ENCODE results near the gene AOPEP. TPM values are rescaled to one million over a fixed set of nuclear protein-coding genes. Genes with fewer than 3 reads are reported as not detected.
A peak's percentile ranks its signal among the peaks of the same experiment; 100 is the strongest.

The AOPEP gene, protein sequence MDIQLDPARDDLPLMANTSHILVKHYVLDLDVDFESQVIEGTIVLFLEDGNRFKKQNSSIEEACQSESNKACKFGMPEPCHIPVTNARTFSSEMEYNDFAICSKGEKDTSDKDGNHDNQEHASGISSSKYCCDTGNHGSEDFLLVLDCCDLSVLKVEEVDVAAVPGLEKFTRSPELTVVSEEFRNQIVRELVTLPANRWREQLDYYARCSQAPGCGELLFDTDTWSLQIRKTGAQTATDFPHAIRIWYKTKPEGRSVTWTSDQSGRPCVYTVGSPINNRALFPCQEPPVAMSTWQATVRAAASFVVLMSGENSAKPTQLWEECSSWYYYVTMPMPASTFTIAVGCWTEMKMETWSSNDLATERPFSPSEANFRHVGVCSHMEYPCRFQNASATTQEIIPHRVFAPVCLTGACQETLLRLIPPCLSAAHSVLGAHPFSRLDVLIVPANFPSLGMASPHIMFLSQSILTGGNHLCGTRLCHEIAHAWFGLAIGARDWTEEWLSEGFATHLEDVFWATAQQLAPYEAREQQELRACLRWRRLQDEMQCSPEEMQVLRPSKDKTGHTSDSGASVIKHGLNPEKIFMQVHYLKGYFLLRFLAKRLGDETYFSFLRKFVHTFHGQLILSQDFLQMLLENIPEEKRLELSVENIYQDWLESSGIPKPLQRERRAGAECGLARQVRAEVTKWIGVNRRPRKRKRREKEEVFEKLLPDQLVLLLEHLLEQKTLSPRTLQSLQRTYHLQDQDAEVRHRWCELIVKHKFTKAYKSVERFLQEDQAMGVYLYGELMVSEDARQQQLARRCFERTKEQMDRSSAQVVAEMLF
- total RNA-seq, result 88.0 to 186 TPM (median 92.3 TPM) in 3 replicates
- long read RNA-seq, transcript C9orf3-213 (6 exons, 478 nt), result minor isoform, 14 of 152 reads
- long read RNA-seq, transcript C9orf3-214 (4 exons, 2,396 nt), result major isoform, 18 of 152 reads
- long read RNA-seq, transcript C9orf3-207 (6 exons, 873 nt), result minor isoform, 6 of 152 reads
- long read RNA-seq, partial matches to known transcripts, result 32 of 152 reads
- long read RNA-seq, other reads (novel, unspliced or antisense), result 80 of 152 reads

DNA sequence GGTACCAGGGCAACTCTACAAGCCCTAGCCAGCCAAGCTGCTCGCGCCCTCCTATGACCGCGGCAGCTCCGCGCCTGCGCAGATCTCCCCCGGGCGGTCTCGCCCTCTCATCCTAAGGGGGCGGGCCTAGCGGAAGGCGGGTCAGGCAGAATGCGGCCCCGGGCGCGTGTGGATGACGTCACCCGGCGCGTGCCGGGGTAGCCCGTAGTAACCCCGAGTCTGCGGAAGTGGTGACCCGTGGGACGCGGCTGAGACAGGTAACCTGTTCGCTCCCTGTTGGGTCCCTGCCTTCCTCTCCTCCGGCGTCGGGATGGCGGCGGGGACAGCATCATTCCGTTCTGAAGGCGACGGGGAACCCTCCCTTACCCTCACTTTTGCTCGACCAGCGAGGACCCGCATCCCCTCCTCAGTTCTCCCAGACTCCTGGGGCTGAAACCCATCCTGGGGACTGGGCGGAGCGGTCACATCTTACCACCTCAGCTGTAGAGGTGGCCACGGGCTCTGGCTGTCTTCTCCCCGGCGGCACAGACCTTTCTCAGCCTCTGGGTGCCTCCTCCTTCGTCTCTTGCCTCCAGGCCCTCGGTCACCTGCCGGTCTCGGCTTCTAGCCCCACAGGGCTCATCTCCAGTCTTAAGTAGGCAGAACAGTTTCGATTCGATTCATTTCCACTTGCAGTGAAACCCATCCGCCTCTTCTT is at the start of gene AOPEP:
TSS of gene AOPEP (plus strand) at position 205 of the 697 bp plus-strand sequence. CDS start 33,085 bp downstream, outside the sequence.
- Mint-ChIP-seq H3K4me1 (ENCODE audit: low read depth) (peaks cover 13% of the 10 kb centered on the region), H3K27me3 (ENCODE audit: low read depth) (no peaks in the 10 kb centered on the region), H3K4me3 (ENCODE audit: unreplicated experiment) (peak within 1 kb of the TSS; percentile 95), H3K9me3 (ENCODE audit: low read depth) (peaks cover 4% of the 10 kb centered on the region), H3K36me3 (ENCODE audit: low read depth) (no peaks in the 10 kb centered on the region), H3K27ac (ENCODE audit: unreplicated experiment) (peak within 1 kb of the TSS; percentile 92)
- TF ChIP-seq, protein P1, sequence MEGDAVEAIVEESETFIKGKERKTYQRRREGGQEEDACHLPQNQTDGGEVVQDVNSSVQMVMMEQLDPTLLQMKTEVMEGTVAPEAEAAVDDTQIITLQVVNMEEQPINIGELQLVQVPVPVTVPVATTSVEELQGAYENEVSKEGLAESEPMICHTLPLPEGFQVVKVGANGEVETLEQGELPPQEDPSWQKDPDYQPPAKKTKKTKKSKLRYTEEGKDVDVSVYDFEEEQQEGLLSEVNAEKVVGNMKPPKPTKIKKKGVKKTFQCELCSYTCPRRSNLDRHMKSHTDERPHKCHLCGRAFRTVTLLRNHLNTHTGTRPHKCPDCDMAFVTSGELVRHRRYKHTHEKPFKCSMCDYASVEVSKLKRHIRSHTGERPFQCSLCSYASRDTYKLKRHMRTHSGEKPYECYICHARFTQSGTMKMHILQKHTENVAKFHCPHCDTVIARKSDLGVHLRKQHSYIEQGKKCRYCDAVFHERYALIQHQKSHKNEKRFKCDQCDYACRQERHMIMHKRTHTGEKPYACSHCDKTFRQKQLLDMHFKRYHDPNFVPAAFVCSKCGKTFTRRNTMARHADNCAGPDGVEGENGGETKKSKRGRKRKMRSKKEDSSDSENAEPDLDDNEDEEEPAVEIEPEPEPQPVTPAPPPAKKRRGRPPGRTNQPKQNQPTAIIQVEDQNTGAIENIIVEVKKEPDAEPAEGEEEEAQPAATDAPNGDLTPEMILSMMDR (IDR thresholded peaks at IDR 0.05), result no peak
- peak; percentile 99 for DNase-seq (ENCODE audit: low spot score)

DNA sequence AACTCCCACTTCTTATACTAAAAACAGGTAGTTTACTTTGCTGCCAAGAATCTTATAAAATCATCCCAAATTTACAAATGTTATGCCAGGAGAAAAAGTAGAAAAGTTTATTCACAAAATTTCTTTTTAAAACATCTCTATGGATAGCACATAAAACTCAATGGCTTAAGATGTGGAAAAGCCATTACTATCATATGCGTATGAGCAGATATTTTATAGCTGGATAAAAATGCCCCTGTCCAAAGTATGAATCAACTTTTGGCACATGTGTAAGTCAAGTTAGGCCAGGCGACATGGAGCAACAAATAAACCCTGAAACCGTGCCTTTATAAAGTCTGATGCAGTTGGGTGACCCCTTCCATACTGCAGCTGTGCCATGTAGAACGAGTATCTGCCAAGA is 48.6 kb upstream of the AOPEP start:
- Mint-ChIP-seq H3K4me3 (ENCODE audit: unreplicated experiment) (no peak overlapping the region), H3K9me3 (ENCODE audit: low read depth) (no peaks in the 10 kb centered on the region), H3K27ac (ENCODE audit: unreplicated experiment) (no peak overlapping the region), H3K4me1 (ENCODE audit: low read depth) (peaks cover 47% of the 10 kb centered on the region), H3K27me3 (ENCODE audit: low read depth) (no peaks in the 10 kb centered on the region), H3K36me3 (ENCODE audit: low read depth) (no peaks in the 10 kb centered on the region)
- TF ChIP-seq, protein P1 (IDR thresholded peaks at IDR 0.05), result no peak
- DNase-seq (ENCODE audit: low spot score), result no peak

DNA sequence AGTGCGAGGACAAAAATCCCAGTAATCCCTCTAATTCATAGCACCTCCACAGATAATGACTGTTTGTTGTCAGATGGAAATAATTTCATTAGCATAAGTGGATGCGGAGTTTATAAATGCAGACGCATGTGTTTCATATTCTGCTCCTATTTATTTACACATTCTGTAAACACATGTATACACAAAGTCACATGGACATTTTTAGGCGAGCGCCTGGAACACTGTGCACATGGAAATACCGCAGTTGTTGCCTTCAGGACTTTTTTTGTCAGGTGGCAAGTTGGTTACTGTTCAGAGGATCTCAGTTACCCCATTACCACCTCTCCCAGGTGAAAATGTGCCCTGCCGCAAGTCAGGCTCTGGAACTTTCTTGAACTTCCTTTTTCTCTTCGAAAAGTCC is 46.9 kb upstream of the AOPEP start:
- DNase-seq (ENCODE audit: low spot score), result no peak
- H3K27me3 Mint-ChIP-seq (ENCODE audit: low read depth), result no peaks in the 10 kb centered on the region
- H3K4me1 Mint-ChIP-seq (ENCODE audit: low read depth), result peaks cover 34% of the 10 kb centered on the region
- no peak overlapping the region for H3K27ac Mint-ChIP-seq (ENCODE audit: unreplicated experiment)
- no peaks in the 10 kb centered on the region for H3K36me3 Mint-ChIP-seq (ENCODE audit: low read depth)
- H3K9me3 Mint-ChIP-seq (ENCODE audit: low read depth), result no peaks in the 10 kb centered on the region
- TF ChIP-seq, protein P1 (IDR thresholded peaks at IDR 0.05), result no peak
- H3K4me3 Mint-ChIP-seq (ENCODE audit: unreplicated experiment), result no peak overlapping the region

DNA sequence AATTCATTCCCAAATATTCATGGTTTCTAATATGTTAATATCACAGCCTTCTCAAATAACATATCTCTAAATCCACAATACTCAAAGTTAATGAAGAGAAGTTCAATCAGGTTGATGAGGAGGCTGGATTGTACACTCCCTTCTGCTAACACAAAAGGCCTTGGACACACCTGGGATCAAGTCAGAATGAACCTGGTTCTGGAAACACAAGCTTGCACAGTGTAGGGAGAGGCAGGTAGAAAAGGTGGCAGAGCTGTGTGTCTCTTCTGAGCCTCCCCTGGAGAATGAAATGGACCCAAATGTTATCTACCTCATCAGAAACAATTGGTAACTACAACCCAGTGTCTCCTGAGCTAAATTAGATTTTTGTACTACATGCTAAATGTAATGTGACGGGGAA is 46.5 kb upstream of the AOPEP start:
- H3K27me3 Mint-ChIP-seq (ENCODE audit: low read depth), result no peaks in the 10 kb centered on the region
- TF ChIP-seq, protein P1 (IDR thresholded peaks at IDR 0.05), result no peak
- peaks cover 29% of the 10 kb centered on the region for H3K4me1 Mint-ChIP-seq (ENCODE audit: low read depth)
- no peak for DNase-seq (ENCODE audit: low spot score)
- H3K4me3 Mint-ChIP-seq (ENCODE audit: unreplicated experiment), result no peak overlapping the region
- no peaks in the 10 kb centered on the region for H3K9me3 Mint-ChIP-seq (ENCODE audit: low read depth)
- H3K36me3 Mint-ChIP-seq (ENCODE audit: low read depth), result no peaks in the 10 kb centered on the region
- H3K27ac Mint-ChIP-seq (ENCODE audit: unreplicated experiment), result no peak overlapping the region
